T1000 (cell line): Measurements from ENCODE around the gene PBX3.

Experiments used
- DNase-seq: peaks from one replicate; lab custom pipeline; 2025; ENCODE audit warnings: mixed read lengths; lab: John Stamatoyannopoulos, UW

Gene PBX3

DNA sequence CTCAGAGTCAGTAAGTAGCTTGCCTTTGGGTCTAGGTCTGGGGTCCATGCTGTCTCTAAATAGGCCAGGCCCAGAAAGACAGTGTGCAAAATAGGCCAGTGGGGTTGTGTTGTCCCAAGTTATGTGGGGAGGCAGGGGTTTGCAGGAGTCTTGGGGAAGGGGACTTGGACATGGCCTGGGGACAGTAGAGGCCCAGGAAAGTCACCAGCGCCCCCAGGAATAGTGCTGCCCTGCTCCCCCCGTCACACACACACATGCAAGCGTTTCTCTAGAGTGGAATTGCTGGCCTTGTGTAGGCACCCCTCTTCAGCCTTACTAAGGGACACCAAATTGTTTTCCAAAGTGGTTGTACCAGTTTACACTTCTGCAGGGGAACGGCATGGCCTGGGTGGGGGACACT is 227.5 kb downstream of the PBX3 start:
- no peak for DNase-seq

DNA sequence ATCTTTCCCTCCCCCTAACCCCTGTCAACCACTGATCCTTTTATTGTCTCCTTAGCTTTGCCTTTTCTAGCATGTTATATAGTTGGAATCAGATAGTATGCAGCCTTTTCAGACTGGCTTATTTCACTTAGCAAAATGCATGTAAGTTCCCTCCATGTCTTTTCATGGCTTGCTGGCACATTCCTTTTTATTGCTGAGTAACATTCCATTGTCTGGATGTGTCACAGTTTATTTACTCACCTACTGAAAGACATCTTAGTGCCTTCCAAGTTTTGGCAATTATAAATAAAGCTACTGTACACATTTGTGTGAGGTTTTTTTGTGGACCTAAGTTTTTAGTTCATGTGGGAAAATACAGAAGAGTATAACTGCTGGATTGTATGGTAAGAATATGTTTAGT is 230.1 kb downstream of the PBX3 start:
- no peak for DNase-seq

DNA sequence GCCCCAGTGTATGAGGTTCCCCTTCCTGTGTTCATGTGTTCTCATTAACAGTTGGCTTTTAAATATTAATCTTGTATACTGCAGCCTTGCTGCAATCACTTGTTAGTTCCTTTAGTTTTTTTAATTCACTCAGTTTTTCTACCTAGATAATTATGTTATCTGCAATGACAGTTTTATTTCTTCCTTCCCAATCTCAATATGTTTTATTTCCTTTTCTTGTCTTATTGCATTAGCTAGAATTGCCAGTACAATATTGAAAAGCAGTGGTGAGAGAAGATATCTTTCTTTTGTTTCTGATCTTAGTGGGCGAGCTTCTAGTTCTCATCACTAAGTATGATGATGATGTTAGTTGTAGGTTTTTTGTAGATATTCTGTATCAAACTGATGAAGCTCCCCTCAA is 232.2 kb downstream of the PBX3 start:
- no peak for DNase-seq

DNA sequence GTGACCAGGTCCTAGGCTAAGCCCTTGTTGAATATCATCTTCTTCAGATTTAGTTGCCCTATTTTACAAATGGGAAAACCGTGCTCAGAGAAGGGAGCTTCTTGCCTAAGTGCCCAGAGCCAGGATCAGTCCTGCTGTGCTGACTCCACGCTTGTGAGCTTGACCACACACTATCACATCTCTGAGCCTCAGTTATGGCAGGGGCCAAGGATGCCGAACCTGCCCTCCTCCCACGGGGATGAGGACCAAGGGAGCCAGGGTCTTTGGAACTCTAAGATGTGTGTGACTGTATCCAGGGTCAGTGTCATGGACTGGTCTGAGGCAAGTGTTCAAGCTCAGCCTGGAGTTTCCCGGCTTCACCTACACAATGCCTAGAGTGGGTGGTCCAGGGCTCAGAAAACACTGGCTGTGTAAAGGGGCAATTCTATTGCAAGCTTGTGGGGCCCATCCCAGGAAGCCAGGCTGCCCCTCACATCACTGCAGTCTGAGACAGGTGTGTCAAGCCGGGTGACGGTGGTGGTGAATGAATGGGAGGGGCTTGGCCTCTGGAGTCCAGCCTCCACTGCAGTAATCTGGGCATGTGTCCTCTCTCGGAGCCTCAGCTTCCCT is 235.7 kb downstream of the PBX3 start:
- DNase-seq, result no peak

DNA sequence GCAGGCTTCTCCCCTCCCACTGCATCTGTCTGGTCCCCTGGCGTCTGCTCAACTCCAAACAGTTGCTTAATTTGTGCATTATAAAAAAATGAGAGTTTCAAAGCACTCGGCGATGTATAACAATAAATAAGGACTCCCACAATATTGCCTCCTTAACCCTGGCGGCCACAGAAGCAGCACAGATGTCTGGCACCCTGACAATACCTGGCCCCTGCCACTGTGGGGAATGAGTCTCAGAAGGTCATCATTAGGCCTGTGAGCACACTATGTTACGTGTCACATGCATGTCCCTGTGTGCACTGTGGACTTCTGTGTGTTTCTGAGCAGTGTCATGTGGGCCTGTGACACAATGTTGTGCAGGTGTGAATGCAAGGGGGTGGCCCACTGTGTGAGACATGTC is 236.5 kb downstream of the PBX3 start:
- no peak for DNase-seq

DNA sequence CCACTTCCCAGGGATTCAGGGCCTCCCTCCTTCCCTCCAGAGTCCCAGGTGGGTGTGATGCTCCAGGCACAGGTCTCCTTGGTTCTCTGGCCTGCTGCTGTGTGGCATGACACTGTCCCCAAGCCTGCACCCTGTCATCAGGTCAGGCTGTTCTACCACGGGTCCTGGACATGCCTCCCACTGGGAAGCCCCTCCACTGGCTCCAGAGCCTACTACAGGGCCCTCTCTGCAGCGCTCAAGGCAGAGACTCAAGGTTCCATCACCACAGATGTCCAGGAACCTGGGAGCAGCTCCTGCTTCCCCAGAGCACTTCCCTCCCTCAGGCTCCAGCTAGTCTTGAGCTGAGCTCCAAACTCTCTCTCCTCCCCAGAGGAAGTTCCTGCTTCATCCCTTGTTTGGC is 237.3 kb downstream of the PBX3 start:
- no peak for DNase-seq

DNA sequence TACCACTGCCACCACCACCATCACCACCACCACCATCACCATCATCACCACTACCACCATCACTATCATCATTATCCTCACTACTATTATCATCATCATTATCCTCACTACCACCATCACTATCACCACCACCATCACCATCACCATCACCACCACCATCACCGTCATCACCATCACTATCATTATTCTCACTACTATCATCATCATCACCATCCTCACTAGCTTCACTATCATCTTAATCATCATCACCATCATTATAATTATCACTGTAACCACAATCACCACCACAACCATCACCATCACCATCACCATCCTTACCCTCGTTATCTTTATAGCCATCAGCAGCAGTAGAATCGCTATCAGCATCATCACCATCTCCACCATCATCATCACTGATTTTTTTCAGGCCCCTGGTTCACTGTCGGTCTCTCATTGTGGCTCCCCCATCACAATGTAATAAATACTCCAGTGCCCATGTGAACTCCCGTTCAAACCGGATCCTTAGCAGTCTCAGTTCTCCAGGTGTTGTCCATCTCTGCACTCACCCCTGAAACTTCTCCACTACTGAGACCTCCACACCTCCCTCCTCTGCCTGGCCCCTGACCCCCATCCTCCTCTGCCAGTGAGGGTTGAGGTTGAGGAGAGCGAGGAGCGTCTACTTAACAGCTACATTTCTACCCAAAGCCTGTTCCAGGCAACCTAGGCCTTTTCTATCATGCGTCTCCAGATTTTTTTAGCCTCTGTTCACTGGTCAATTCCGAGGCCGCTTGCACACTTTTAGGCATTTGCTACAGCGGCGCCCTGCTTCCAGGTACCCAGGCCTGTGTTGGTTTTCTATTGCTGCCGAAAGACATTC is 238.2 kb downstream of the PBX3 start:
- no peak for DNase-seq

DNA sequence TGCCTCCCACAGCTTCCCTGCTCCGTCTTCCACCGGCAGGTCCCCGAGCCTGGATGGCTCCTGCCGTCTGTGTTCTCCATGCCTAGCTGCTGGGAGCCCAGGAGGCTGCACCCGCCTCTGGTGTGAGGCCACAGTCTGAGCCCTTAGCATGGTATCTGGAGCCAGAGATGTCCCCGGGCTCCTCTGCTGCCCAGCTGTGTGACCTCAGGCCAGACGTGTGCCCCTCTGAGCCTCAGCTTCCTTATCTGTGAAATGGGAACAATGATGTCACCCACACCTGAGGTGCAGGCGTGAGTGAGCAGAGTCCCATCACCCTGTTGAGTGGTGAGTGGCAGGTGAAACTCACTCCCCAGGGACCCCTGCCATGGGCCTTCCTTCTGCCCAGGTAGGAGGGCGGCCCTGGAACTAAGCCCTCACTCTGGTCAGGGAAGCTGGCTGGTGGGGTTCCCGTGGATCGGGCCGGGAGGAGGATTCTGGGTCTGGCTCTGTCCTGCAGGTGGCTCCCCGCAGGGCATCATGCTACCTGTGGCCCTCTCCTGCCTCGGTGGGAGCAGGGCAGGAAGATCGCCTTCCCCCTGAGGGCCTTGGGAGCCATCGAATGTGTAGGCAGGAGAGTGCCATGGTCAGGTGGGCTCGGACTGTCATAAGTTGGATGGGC is 239.0 kb downstream of the PBX3 start:
- no peak for DNase-seq

DNA sequence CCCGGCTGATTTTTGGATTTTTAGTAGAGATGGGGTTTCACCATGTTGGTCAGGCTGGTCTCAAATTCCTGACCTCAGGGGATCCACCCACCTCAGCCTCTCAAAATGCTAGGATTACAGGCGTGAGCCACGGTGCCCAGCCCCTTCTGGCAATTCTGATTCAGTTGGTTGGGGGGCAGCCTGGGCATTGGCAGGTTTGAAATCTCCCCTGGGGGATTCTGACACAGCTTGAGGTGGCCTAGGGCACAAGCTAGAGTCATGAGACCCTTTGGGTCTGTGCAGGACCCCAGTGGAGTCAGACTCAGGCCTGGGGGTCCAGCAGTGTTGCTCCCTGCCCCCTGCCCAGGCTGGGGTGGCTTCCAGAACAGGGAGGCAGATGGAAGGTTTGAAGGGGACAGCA is 239.8 kb downstream of the PBX3 start:
- DNase-seq, result no peak

DNA sequence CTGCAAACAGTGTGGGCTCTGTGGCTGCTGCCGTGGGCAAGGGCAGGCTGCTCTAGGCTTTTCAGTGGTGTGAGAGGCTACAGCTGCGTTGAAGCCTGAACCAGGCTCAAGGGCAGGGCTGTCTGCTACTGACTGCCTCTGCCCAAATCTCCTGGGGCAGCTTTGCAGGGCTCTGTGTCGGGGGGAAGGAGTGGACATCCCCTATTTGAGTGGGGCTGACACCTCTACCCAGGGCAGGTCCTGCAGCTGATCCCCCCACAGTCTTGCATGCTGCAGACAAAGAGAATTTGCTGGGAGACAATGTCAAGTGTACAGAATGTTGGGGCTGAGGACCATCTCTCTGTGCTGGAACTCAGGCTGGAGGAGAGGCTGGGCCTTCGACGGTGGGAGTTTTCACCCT is 240.2 kb downstream of the PBX3 start:
- DNase-seq, result no peak

DNA sequence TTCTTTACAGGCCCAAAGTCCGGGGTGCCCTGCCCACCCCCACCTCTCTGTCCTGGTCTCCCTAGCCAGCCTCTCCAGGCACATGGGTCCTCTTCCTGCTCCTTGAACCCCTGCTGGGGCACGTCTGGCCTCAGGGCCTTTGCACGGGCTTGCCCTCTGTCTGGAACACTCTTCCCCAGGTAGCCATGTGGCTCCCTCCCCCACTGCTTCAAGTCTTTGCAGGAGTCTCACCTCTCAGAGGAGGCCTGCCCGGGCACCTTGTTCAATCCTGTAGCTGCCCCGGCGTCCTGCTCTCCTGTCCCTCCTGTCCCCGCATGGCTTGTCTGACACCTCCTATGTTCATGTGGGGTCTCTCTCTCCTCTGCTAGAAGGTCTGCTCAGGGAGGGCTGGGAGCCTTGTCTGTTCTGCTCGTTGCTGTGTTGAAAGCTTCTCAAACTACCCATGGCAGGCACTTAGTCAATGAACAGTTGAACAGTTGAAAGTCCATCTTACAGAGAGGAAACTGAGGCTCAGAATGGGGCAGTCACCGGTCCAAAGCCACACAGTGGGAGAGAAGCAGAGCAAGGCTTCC is 241.4 kb downstream of the PBX3 start:
- DNase-seq, result no peak

DNA sequence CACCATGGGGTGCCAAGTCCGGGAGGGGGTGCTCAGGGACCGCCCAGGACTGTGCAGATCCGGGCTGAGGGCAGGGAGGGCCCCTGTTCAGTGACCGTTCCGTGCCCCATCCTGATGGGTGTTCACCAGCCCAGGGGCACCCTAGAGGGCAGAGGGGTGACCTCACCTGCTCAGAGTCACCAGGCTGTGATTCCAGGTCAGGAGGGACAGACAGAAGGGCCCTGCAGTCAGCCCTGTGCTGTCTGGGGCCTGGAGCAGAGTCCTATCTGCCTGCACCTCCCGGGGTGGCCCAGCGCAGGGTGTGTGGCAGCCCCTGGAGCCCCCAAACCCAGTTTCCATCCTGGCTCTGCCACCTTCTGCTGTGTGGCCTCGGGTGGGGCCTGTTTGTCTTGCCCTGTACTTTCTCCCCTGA is 241.9 kb downstream of the PBX3 start:
- DNase-seq, result no peak

DNA sequence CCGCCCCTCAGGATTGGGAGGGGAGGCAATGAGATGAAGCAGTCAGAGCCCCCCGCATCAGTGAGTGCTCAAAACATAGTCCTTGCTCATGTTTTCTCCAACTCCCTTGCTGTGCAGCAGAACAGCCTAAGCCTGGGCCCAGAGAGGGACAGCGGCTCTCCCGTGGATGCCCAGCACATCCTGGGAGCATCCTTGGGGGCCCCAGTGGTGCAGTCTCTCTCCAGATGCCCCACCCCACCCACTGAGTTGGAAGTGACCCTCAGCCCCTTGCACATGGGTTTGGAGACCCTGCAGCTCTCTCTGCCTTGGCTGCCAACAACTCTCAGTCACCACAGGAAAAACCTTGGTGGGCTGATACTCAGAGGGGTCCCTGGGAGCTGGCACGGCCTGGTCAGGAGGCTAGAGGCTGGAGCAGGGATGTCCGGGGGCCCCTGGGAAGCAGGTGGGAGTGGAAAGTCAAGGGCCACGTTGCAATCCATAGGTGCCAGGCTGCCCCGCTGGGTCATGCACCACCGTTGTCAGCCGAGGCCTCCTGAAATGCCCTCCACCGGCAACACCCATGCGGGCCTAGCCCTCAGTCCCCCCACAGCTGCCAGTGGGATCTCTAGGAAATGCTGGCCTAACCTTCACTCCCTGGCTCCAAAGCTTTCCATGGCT is 242.5 kb downstream of the PBX3 start:
- DNase-seq, result no peak

DNA sequence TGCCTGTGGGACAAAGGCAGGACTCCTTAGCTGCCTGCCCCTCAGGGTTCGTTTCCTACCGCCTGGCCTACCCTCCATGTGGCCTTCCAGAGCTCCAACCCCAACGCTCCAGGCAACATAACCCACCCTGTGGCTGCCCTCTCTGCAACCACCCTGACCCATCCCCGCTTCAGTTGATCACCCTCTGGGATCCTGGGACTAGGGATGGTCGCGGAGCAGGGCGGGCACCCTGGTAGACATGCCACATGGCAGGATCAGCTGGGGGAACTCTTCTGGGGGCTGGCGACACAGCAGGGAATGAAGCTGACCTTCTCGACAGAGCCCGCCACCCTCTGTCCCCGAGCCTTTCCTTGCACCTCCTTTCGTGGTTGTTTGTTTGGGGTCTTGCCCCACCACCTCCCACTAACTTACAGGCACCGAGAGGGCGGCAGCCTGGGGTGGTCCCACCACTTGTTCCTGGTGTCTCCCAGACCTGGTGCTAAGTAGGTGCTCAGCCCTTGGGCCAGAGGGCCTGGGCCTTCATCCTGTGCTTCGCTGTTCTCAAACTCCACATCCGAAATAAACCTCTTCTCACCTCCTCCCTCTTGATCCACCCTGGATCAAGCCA is 243.1 kb downstream of the PBX3 start:
- no peak for DNase-seq

DNA sequence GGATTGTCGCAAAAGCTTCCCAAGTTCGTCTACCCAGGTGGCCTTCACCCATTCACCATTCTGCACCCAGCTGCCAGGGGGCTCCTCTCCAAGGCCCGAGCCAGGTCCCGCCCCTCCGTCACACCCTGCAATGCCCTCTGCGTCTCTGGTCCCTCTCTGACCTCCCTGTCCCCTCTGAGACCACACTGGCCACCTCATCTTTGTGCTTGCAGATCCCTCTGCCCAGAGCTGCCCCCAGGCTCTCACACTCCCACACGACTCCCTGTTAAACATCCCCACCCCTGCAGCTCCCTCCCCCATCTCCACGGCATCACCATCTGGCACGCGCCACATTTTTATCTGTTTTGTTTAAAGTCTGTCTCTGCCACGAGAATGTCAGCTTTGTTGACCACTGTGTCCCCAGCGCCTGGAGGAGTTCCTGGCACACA is 243.6 kb downstream of the PBX3 start:
- DNase-seq, result no peak

DNA sequence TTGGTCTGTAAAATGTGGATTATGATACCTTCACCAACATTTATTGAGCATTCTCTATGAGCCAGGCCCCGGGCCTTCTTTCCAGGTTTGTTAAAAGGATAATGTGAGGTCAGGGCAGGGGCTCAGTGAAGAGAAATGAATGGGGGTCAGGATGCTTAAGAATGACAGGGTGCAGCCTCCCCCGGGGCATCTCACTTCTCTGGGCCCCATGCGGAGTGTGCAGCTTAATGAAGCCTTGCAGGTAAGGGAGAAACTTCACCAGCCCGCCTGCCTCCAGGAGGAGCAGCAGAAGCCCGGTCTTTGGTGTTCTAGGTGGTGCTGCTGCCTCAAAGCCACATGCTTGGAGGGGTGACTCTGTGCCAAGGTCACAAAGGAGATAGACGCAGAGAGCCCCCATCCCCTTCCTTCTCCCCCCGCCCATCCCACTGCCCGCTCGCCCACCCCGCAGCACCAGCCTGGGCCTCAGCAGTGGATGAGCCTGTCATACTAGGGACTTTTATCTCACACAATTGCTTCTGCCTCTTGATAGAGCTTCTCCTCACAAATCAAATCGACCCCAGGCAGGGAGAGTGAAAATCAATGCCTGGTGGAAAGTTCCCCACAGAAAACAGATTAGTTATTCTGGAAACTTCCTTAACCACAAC is 244.8 kb downstream of the PBX3 start:
- no peak for DNase-seq

DNA sequence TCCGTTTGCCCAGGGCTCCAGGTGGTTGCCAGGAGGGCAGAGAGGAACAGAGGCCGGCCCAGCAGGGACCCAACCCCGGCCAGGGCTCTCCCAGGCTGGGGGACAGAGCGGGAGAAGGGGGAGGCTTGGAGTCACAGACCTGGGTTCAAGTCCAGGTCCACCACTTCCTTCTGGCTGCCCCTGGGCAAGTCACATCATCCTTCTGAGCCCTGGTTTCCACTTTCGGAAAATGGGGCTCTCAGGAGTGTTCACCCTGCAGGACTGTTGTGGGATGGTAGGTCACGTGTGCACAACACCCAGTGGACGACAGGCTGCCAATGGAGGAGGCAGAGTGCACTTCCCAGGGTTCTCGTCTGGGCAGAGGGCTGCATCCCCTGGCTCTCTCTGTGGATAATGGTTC is 245.4 kb downstream of the PBX3 start:
- no peak for DNase-seq

DNA sequence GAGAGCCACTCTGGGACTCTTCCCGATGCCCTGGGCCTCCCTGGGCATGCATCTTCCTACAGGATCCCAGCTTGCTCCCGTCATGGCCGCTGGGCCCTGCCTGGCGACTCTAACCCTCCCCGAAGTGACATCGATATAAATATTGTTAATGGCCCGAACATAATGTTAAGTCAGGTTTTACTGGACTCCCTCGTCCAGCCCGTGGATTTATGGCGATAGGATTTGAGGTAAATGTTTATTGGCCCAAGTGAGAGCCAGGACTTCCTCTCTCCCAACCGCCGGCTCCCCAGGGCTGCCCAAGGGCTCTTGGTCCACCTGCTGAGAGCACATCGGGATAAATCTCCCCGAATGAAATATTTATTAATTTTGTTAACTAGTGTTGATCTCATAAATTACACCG is 246.3 kb downstream of the PBX3 start:
- no peak for DNase-seq

DNA sequence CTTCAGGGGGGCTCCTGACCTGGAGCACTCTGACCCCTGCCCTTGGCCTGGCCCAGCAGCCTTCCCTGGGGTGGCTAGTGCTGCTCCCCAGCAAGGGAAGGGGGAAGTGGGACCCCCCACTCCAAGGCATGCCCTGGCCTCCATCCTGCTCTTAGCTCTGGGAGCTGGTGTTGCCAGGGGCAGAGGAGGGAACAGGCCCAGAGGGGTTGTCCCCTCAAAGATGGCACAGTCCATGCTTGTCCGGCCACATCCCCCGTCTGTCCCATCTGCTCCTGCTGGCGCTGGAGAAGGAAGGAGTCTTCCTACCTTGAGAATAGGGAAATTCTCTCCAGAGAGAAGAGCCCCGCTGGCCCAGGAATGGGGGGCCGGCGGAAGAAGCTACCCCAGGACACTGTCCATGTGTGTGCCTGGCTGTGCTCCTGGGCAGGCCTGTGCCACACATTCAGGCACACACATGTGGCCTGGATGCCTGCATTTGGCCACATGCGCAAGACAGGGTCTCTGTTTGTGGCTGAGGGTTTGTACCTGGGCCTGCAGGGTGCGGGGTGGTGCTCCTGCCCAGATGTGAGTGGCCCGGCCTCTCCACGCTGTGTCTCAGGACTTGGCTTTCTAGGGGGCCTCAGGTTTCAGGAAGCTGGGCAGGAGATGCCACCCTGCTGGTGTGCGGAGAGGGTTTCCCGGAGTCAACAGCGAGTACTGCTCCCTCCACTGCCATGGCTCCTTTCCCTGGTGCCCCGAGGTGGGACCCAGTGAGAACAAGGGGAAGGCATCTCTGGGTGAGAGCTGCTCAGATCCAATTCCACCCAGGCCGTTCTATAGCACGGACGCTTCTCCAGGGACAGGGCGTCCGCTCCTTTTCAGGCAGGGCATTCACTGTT is 247.1 kb downstream of the PBX3 start:
- no peak for DNase-seq

DNA sequence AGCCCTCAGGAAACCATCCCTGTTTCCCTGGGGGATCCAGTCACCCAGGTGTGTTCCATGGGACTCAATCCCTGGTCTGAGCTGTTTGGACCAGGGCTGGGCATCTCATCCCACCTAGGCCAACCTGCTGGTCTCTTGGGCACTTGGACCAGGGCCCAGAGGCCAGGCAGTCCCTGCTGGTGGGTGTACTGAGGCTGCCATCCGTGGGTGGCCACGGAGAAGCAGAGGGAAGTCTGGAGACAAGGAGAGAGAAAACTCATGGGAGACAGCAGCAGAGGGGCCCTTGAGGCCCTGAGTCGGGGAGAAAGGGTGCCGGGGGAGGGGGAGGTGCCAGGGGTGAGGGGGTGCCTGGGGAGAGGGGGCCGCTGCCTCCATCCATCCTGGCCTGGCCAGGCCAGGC is 247.8 kb downstream of the PBX3 start:
- no peak for DNase-seq
